ENCODE measurements around the gene MSANTD7. TPM values are rescaled to one million over a fixed set of nuclear protein-coding genes. Genes with fewer than 3 reads are reported as not detected.
"Not testable (repeated sequence)": the region's sequence is repeated elsewhere in the genome, so short reads cannot be mapped to it uniquely, and the experiment has no call there.

MSANTD7 gene
- total RNA-seq, 4 donors from 2014 or later: 8.7 to 12.2 (median 10.7) TPM

GRCh38 chr10:14806318-14806717, 31.8 kb upstream of the MSANTD7 start:
- H3K4me3 ChIP-seq (ENCODE audit: low read depth, poor library complexity, severe bottlenecking): no peak overlapping the region
- DNase-seq (ENCODE audit: low spot score in 2 of 2): no peak
- intact Hi-C loops (cut with DNase I; ENCODE audit: low total_unique reads): no loop called here
- no peak for TF ChIP-seq POLR2A (IDR thresholded peaks at IDR 0.05)
- TF ChIP-seq CTCF (IDR thresholded peaks at IDR 0.05): no peak
- WGBS, 2 donors: 61 to 71% methylated on average over 3 of the region's 3 CpGs

DNA sequence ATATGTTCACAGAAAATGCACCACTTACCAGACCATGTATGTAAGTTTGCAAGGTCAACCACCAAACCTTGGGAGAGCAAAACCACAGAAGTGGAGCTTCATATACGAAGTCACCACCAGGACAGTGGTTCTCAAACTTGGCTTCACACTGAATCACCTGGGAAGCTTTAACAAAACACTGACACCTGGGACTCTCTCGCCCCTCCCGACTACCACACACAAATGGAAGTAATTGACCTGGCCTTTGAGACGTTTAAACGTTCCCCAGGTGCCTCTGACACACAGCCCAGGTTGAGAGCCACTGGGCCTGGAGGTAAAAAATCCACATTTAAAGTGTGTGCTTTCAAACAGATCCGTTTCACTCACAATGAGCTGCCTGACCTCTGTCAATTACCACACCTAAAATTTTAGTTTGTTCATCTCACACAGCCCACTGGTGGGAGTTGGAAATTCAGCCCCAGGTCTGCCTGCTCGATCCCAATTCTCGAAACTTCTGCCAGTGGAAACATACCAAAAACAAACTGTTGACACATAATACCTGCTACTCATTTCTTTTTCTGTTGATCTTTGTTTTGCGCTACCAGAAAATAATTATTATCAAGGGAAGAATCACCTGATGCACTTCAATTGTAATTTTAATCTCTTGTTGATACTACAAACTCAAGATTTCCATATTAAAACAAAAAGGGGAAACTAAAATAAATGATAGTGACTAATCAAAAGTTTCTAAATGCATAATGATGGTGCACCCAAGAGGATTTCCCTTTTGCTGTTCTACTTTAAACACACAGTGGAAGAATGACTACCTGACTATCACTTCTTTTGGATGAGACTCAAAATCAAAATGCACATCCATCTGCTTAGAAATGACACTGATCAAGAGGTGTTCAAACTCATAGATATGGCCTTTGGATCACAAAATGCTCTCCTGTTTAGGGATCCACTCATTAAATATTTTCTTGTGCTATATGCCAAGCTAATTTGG, 26.8 kb upstream of the MSANTD7 start:
- 70 to 78% methylated on average over 9 of the region's 9 CpGs for WGBS, 2 donors
- intact Hi-C loops (cut with DNase I; ENCODE audit: low total_unique reads): no loop called here
- DNase-seq (ENCODE audit: low spot score in 2 of 2): no peak

GRCh38 chr10:14812271-14812670, 25.8 kb upstream of the MSANTD7 start:
- no peak overlapping the region for H3K4me3 ChIP-seq (ENCODE audit: low read depth, poor library complexity, severe bottlenecking)
- TF ChIP-seq POLR2A (IDR thresholded peaks at IDR 0.05) (no peak), CTCF (IDR thresholded peaks at IDR 0.05) (no peak)
- 93 to 97% methylated on average over 3 of the region's 3 CpGs for WGBS, 2 donors
- no peak for DNase-seq (ENCODE audit: low spot score in 2 of 2)
- intact Hi-C loops (cut with DNase I; ENCODE audit: low total_unique reads): no loop called here

More for the DNA sequence above, 26.8 kb upstream of the MSANTD7 start:
- no peak overlapping the region for H3K4me3 ChIP-seq (ENCODE audit: low read depth, poor library complexity, severe bottlenecking)
- TF ChIP-seq CTCF (IDR thresholded peaks at IDR 0.05) (no peak), POLR2A (IDR thresholded peaks at IDR 0.05) (no peak)

GRCh38 chr10:14815681-14816080, 22.4 kb upstream of the MSANTD7 start:
- 92% methylated on average over 6 of the region's 6 CpGs for WGBS, 2 donors
- H3K4me3 ChIP-seq (ENCODE audit: low read depth, poor library complexity, severe bottlenecking): no peak overlapping the region
- DNase-seq (ENCODE audit: low spot score in 2 of 2): no peak
- TF ChIP-seq CTCF (IDR thresholded peaks at IDR 0.05): no peak
- TF ChIP-seq POLR2A (IDR thresholded peaks at IDR 0.05): no peak
- intact Hi-C loops (cut with DNase I; ENCODE audit: low total_unique reads): no loop called here

DNA sequence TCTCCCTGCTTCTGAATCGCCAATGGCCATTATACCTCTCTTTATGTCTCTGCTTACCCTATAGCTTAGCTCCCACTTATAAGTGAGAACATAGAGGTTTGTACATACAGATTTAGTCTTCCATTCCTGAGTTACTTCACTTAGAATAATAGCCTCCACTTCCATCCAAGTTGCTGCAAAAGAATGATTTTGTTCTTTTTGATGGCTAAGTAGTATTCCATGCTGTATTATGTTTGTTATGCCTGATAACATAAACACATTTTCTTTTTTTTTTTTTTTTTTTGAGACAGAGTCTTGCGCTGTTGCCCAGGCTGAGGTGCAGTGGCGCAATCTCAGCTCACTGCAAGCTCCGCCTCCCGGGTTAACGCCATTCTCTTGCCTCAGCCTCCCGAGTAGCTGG, 21.4 kb upstream of the MSANTD7 start:
- H3K4me3 ChIP-seq (ENCODE audit: low read depth, poor library complexity, severe bottlenecking); DNase-seq (ENCODE audit: low spot score in 2 of 2); intact Hi-C loops (cut with DNase I; ENCODE audit: low total_unique reads): not testable (repeated sequence)
- 92 to 100% methylated on average over 7 of the region's 7 CpGs for WGBS, 2 donors

DNA sequence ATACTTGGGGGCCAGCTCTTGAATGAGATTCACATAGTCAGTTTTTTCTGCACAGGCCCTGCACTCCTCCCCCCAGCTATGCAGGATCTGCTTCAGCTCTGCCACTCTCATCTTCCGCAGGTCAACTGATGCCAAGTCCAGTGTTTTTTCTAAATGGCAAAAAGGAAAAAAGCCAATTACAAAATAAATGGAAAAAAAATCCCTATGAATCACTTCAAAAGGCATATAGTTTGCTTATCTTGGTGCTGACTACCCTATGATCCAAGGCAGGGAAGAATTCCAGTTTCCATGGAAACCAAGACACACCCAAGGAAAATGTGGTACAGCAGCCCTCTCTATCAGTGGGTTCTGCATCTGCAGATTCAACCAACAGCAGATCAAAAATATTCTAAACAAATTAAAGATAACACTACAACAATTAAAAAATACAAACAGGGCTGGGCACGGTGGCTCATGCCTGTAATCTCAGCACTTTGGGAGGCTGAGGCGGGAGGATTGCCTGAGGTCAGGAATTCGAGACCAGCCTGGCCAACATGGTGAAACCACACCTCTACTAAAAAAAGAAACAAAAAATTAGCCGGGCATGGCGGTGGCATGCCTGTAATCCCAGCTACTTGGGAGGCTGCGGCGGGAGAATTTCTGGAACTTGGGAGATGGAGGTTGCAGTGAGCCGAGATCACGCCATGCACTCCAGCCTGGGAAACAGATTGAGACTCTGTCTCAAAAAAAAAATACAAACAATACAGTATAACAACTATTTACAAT, 17.9 kb upstream of the MSANTD7 start:
- TF ChIP-seq CTCF (IDR thresholded peaks at IDR 0.05): no peak
- no peak for TF ChIP-seq POLR2A (IDR thresholded peaks at IDR 0.05)
- intact Hi-C loops (cut with DNase I; ENCODE audit: low total_unique reads): loop anchor here (5.0 to 10.0 kb wide), 2 partner anchors 325 to 568 kb away; no protein-coding TSS in a partner anchor

More for the DNA sequence above, 17.9 kb upstream of the MSANTD7 start:
- no peak for DNase-seq (ENCODE audit: low spot score in 2 of 2)
- 79 to 83% methylated on average over 10 of the region's 10 CpGs for WGBS, 2 donors
- H3K4me3 ChIP-seq (ENCODE audit: low read depth, poor library complexity, severe bottlenecking): no peak overlapping the region
